Gastroesophageal sphincter (tissue), 3 donors: ENCODE measurements around the gene KRT23.

Source experiments
- CTCF ChIP-seq, 4 experiments: fragments of 200-600 bp in 2 of 4; fragments of 450-650 bp in 2 of 4; sonication (generic) in 1 of 4; IDR thresholded peaks; one replicate each; pipeline ENCODE4 v1.5.1; 2017 to 2019; ENCODE audit warnings: antibody characterized with exemption in 4 of 4, mild to moderate bottlenecking in 2 of 4, moderate library complexity in 2 of 4
- POLR2A ChIP-seq, 2 donors: fragments of 450-650 bp; IDR thresholded peaks; one replicate each; pipeline ENCODE4 v1.6.1; 2017; ENCODE audit warnings: antibody characterized with exemption in 2 of 2, mild to moderate bottlenecking in 2 of 2, moderate library complexity in 1 of 2

GRCh38 chr17:40926341-40926740 is 11.1 kb downstream of the KRT23 start:
- no peak for TF ChIP-seq CTCF (IDR thresholded peaks at IDR 0.05)
- TF ChIP-seq POLR2A (IDR thresholded peaks at IDR 0.05): no peak
